WI38 (cell line): ENCODE data around the gene CFAP20DC.
"Not testable (repeated sequence)": the region's sequence is repeated elsewhere in the genome, so short reads cannot be mapped to it uniquely, and the experiment has no call there.

Experiments used
- H3K4me3 ChIP-seq: 2 replicates; pipeline ENCODE4 v1.5.1; 2011; ENCODE audit warnings: low read depth, mild to moderate bottlenecking, control low read depth, low read length
- TF ChIP-seq, protein P1 (sequence below): IDR thresholded peaks from 2 replicates; pipeline ENCODE4 v1.5.1; 2012; ENCODE audit warnings: low read depth, mild to moderate bottlenecking, control low read depth, low read length

The CFAP20DC gene

DNA sequence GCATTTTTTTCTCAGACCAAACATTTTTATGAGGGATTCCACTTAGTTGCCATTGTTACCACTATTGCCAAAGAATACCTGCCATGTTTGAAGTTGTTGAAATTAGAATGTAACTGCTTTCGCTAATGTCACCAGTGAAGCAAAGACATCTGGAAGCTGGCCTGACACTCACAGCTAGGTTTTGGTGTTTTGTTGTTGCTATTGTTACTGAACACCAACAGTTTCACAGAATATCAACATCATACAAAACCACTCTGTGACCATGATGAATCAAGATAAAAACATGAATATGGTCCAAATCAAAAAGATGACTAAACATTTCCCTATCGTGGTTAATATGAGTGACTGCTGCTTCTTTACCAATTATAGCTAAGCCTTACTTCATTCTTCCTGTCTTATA is 6.9 kb upstream of the CFAP20DC start:
- no peak overlapping the region for H3K4me3 ChIP-seq
- TF ChIP-seq, protein P1, sequence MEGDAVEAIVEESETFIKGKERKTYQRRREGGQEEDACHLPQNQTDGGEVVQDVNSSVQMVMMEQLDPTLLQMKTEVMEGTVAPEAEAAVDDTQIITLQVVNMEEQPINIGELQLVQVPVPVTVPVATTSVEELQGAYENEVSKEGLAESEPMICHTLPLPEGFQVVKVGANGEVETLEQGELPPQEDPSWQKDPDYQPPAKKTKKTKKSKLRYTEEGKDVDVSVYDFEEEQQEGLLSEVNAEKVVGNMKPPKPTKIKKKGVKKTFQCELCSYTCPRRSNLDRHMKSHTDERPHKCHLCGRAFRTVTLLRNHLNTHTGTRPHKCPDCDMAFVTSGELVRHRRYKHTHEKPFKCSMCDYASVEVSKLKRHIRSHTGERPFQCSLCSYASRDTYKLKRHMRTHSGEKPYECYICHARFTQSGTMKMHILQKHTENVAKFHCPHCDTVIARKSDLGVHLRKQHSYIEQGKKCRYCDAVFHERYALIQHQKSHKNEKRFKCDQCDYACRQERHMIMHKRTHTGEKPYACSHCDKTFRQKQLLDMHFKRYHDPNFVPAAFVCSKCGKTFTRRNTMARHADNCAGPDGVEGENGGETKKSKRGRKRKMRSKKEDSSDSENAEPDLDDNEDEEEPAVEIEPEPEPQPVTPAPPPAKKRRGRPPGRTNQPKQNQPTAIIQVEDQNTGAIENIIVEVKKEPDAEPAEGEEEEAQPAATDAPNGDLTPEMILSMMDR: no peak

DNA sequence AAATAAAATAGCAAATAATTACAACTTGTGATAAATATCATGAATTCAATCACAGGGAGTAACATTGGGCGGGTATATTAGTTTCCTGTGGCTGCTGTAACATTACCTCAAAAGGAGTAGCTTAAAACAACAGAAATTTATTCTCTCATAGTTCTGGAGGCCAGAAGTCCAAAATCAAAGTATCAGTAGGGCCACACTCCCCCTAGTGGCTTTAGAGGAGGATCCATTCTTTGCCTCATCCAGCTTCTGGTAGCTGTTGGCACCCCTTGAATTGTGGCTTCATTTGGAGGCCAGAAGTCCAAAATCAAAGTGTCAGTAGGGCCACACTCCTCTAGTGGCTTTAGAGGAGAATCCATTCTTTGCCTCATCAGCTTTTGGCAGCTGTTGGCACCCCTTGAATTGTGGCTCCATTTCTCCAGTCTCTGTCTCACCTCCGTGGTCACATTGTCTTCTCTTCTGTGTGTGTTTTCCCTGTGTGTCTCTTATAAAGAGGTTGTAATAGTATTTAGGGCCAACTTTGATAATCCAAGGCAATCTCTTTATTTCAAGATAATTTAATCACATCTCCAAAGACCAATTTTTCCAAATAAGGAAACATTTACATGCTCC is 3.1 kb upstream of the CFAP20DC start:
- TF ChIP-seq, protein P1: peak; percentile 47
- no peak overlapping the region for H3K4me3 ChIP-seq

DNA sequence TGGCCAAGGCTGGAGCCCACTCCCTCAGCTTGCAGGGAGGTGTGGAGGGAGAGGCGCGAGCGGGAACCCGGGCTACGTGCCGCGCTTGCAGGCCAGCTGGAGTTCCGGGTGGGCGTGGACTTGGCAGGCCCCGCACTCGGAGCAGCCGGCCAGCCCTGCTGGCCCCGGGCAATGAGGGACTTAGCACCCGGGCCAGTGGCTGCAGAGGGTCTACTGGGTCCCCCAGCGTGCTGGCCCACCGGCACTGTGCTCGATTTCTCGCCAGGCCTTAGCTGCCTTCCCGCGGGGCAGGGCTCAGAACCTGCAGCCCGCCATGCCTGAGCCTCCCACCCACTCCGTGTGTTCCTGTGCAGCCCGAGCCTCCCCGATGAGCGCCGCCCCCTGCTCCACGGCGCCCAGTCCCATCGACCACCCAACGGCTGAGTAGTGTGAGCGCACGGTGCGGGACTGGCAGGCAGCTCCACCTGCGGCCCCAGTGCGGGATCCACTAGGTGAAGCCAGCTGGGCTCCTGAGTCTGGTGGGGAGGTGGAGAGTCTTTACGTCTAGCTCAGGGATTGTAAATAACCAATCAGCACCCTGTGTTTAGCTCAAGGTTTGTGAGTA is 1.1 kb upstream of the CFAP20DC start:
- H3K4me3 ChIP-seq: not testable (repeated sequence)

DNA sequence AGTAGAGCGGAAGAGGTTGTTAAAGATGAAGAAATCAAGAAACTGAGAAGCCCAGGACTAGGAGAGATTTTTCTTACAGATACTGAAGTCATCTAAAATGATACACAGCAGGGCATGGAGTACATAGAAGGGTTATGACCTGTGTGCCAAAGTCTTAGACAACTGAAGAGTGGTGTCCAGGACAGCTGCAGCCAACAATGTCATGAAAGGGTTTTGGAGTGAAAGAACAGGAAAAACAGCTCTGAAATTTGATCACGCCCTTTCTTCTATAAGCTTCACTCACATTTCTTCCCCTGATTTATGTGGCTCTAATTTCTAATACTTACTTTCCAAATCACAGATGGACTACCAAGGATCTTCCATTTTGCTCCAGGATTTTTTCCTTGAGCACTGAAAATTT is 3.0 kb downstream of the CFAP20DC start:
- TF ChIP-seq, protein P1: no peak
- no peak overlapping the region for H3K4me3 ChIP-seq

DNA sequence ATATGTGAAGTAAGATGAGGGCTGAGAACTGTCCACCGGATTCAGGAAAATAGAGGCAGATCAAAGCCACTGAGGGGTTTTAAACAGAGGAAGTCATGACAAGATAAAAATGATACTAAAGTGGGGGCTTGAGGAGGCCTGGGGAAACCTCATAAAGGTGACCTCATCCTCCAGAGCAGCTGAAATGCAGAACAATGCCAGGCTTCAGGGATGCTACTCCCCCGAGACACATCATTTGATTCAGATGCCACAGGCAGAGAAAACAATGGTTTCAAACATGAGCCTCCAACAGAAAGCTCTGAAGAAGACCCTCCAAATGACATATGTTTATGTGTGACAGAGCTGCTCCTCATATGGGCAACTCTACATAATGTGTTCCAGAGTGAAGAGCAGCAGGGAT is 6.4 kb downstream of the CFAP20DC start:
- TF ChIP-seq, protein P1: no peak

DNA sequence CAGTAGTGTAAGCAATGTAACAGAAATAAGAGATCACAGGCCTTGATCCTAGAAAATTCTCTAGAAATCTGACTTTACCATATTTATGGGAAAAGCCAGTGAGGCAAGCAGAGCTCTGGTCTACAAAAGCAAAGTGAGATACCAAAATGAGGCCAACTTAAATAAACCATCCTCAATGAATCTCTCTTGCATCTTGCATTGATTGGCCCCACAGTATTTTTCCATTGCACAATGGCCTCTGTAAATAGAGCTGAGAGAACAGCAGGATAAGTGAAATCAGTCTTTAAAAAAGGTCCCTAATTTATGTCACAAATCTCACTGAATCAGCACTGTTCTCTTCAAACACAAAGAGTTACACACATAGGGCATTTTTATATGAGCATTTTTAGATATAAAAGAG is 8.9 kb downstream of the CFAP20DC start:
- TF ChIP-seq, protein P1: no peak
- H3K4me3 ChIP-seq: no peak overlapping the region

More for the DNA sequence above, 6.4 kb downstream of the CFAP20DC start:
- H3K4me3 ChIP-seq: no peak overlapping the region

DNA sequence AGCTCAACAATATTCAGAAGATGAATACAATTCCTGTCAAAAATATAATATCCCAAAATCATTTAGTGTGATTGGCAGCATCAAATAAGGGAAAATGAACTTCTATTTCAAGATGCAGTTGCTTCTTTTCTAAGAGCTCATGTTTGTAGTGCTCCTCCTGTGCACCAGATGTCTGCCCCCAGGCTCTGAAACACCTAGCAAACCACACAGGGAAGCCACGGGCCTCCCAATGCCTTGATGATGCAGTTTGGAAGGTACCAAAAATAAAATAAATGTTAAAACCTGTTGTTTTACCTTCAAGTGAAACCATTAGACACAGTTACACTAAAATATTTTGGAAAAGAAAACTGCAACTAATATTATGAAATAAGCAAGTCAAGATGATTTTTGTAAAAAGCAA is 22.2 kb downstream of the CFAP20DC start:
- TF ChIP-seq, protein P1: no peak
- H3K4me3 ChIP-seq: no peak overlapping the region

DNA sequence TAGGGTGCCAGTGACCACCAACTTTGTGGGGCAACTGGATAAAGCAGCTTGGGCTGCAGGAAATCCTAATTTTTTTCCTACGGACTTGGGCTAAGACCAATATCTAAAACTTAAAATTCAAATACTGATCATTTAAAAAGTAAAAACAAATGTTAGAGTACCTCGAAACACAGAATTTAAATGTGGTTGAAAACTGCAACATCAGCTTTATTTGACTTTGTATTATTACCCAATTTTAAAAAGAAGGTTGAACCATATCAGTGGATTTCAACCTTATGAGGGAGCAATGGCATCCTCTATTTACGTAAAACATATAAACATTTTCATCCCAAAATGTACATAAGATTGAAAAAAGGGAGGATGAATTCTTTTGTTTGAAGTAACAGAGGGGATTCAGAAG is 26.2 kb downstream of the CFAP20DC start:
- no peak overlapping the region for H3K4me3 ChIP-seq
- TF ChIP-seq, protein P1: no peak
